ENCODE results near the gene PMM1. TPM values are rescaled to one million over a fixed set of nuclear protein-coding genes. Genes with fewer than 3 reads are reported as not detected.

The PMM1 gene
- total and polyA plus RNA-seq, 2 donors (not counting 3 experiments of a cell fraction or from before 2014, with no cell fraction given): 14.6 to 31.7 TPM

- H3K9me1 ChIP-seq (replicated peaks; ENCODE audit: control insufficient read depth, extremely low read depth, insufficient read depth, low read length): no peaks in the 10 kb centered on the region
- no peaks in the 10 kb centered on the region for H3K27me3 ChIP-seq (ENCODE audit: control insufficient read depth in 2 of 2, insufficient read depth in 2 of 2, low read length in 2 of 2)
- BruUV-seq (replicated peaks): no TSS peak
- no peak overlapping the region for H3K4me3 ChIP-seq (replicated peaks in 1 of 3; ENCODE audit: insufficient read depth in 1 of 3, low read depth in 1 of 3, low read length in 3 of 3)
- FAIRE-seq (no peak), DNase-seq (ENCODE audit: low read depth, low spot score) (no peak)
- no peak overlapping the region for H3K9ac ChIP-seq (replicated peaks; ENCODE audit: extremely low read depth, insufficient read depth, low read length)
- no peak overlapping the region for H3K27ac ChIP-seq (ENCODE audit: insufficient read depth, low read depth, low read length)
- H3K79me2 ChIP-seq (ENCODE audit: control insufficient read depth, insufficient read depth, low read length): peaks cover 35% of the 10 kb centered on the region
- ChIA-PET CTCF (interaction anchor here (1.2 to 1.3 kb wide), 2 partner anchors 11 to 21 kb away, joined by 3 to 4 read pairs; no protein-coding TSS in a partner anchor), POLR2A (no interaction called here)
- dilution Hi-C loops (cut with MboI; ENCODE audit: extremely low pct_ligation_motif_present, low sequenced_read_pairs) (no loop called here), intact Hi-C loops (cut with micrococcal nuclease) (no loop called here)
- peaks cover 0 to 9% of the 10 kb centered on the region in 2 experiments for H3K36me3 ChIP-seq (ENCODE audit: control insufficient read depth in 2 of 2, extremely low read depth in 1 of 2, insufficient read depth in 2 of 2, low read length in 2 of 2)
- no peaks in the 10 kb centered on the region for H3K9me3 ChIP-seq (replicated peaks; ENCODE audit: control insufficient read depth, insufficient read depth, low read length)
- H3K4me1 ChIP-seq (ENCODE audit: control insufficient read depth, extremely low read depth, insufficient read depth, low read length): peaks cover 6% of the 10 kb centered on the region
- no peak overlapping the region for H3K4me2 ChIP-seq (ENCODE audit: insufficient read depth, low read length)
- H2AFZ ChIP-seq (ENCODE audit: low read depth, low read length): no peak overlapping the region
- no peaks in the 10 kb centered on the region for H4K20me1 ChIP-seq (replicated peaks; ENCODE audit: control insufficient read depth, extremely low read depth, insufficient read depth, low read length)
- no peak for TF ChIP-seq MAX (IDR thresholded peaks at IDR 0.05; ENCODE audit: insufficient read depth, insufficient read length)
- TF ChIP-seq CTCF (IDR thresholded peaks at IDR 0.05; ENCODE audit: extremely low read depth in 1 of 2, insufficient read depth in 1 of 2, low read depth in 1 of 2, low read length in 2 of 2): no peak
- TF ChIP-seq POLR2AphosphoS5 (IDR thresholded peaks at IDR 0.05; ENCODE audit: insufficient read depth, low read depth, low read length): no peak
- no peak for TF ChIP-seq FOS (IDR thresholded peaks at IDR 0.05; ENCODE audit: borderline replicate concordance, insufficient read depth, low read length)
- no peak for TF ChIP-seq JUN (IDR thresholded peaks at IDR 0.05; ENCODE audit: borderline replicate concordance, insufficient read depth, insufficient read length, low read depth)
- TF ChIP-seq POLR2A (IDR thresholded peaks at IDR 0.05; ENCODE audit: low read depth, low read length): no peak
- TF ChIP-seq GATA2 (IDR thresholded peaks at IDR 0.05; ENCODE audit: insufficient read depth, insufficient read length, low read depth, low read length): no peak
- TF ChIP-seq MYC (IDR thresholded peaks at IDR 0.05; ENCODE audit: low read depth, low read length): no peak
- no peak for TF ChIP-seq EZH2 (IDR thresholded peaks at IDR 0.05; ENCODE audit: borderline replicate concordance, low read depth, low read length, severe bottlenecking)
Measured at GRCh38 chr22:41538583-41538982, 51.1 kb downstream of the PMM1 start.

Data from endothelial cell of umbilical vein (primary cell).